ENCODE data around the gene SLC22A15. TPM values are rescaled to one million over a fixed set of nuclear protein-coding genes. Genes with fewer than 3 reads are reported as not detected.

The SLC22A15 gene
- total RNA-seq, 1 donor from 2014 or later, result 4.5 TPM

DNA sequence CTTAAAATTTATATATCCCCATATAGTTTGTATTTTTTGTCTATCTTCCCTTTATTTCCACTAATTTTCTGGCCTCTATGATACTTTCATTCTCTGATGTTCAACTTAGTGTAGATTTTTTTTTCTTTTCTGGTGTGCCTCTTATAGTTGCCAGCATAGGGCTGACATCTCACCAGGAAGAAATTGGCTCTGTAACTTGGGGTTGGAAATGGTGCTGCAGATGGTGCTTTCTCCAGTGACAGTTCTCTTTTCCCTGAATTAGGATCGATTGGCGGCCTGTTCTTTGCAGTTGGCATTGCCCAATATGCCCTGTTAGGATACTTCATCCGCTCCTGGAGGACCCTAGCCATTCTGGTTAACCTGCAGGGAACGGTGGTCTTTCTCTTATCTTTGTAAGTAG, 50.3 kb downstream of the SLC22A15 start:
- H3K9me3 Mint-ChIP-seq (ENCODE audit: unreplicated experiment), result no peaks in the 10 kb centered on the region
- H3K27ac Mint-ChIP-seq (ENCODE audit: unreplicated experiment), result no peak overlapping the region
- no peaks in the 10 kb centered on the region for H3K4me1 Mint-ChIP-seq (ENCODE audit: unreplicated experiment)
- no peak overlapping the region for H3K4me3 Mint-ChIP-seq (ENCODE audit: unreplicated experiment)
- H3K36me3 Mint-ChIP-seq (ENCODE audit: unreplicated experiment), result peaks cover 11% of the 10 kb centered on the region
- TF ChIP-seq CTCF (IDR thresholded peaks at IDR 0.05), result no peak
- no peaks in the 10 kb centered on the region for H3K27me3 Mint-ChIP-seq (ENCODE audit: unreplicated experiment)
- no peak for DNase-seq (ENCODE audit: extremely low spot score, unreplicated experiment)

GRCh38 chr1:116031302-116031835, 55.1 kb downstream of the SLC22A15 start:
- Mint-ChIP-seq H3K27ac (ENCODE audit: unreplicated experiment) (no peak overlapping the region), H3K36me3 (ENCODE audit: unreplicated experiment) (peaks cover 17% of the 10 kb centered on the region), H3K9me3 (ENCODE audit: unreplicated experiment) (no peaks in the 10 kb centered on the region), H3K27me3 (ENCODE audit: unreplicated experiment) (no peaks in the 10 kb centered on the region), H3K4me3 (ENCODE audit: unreplicated experiment) (no peak overlapping the region), H3K4me1 (ENCODE audit: unreplicated experiment) (no peaks in the 10 kb centered on the region)
- DNase-seq (ENCODE audit: extremely low spot score, unreplicated experiment), result no peak
- TF ChIP-seq CTCF (IDR thresholded peaks at IDR 0.05), result no peak

DNA sequence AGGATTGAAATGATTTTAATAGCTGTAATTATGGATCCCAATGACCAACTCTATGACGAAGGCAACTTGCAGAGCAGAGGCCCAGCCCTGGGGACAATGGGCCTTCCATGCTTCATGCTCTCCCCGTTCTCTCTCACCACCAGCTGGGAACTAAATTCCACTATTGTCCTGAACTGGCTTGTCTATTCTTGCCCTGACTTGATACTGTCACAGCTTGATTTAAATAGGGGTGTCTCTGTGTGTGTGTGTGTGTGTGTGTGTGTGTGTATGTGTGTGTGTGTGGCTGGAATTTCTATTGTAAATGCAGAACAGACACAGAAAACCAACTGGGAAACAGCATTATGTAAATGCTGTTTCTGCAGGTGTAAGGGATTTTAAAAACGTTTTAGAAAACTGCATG, 57.0 kb downstream of the SLC22A15 start:
- DNase-seq (ENCODE audit: extremely low spot score, unreplicated experiment), result no peak
- Mint-ChIP-seq H3K27ac (ENCODE audit: unreplicated experiment) (no peak overlapping the region), H3K4me3 (ENCODE audit: unreplicated experiment) (no peak overlapping the region), H3K4me1 (ENCODE audit: unreplicated experiment) (no peaks in the 10 kb centered on the region), H3K36me3 (ENCODE audit: unreplicated experiment) (peaks cover 19% of the 10 kb centered on the region), H3K27me3 (ENCODE audit: unreplicated experiment) (no peaks in the 10 kb centered on the region), H3K9me3 (ENCODE audit: unreplicated experiment) (no peaks in the 10 kb centered on the region)
- TF ChIP-seq CTCF (IDR thresholded peaks at IDR 0.05), result no peak

DNA sequence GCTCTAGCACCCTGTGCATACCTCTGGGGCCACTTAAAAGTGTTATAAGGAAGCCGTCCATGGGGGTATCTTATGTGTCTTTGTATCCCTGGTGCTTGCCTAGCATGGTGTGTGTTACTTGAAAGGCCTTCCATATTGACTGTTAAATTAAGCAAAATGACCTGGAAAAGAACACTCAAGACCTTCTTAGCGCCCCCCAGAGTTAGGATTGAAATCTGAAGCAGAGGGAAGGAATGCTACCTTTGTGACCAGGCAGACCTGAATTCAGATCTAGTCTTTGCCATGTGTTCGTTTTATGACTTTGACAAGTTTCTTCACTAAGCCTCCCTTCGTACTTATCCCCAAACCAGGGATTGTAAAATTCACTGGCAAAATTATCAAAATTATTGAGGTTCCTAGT, 59.9 kb downstream of the SLC22A15 start:
- no peak for DNase-seq (ENCODE audit: extremely low spot score, unreplicated experiment)
- no peaks in the 10 kb centered on the region for H3K9me3 Mint-ChIP-seq (ENCODE audit: unreplicated experiment)
- TF ChIP-seq CTCF (IDR thresholded peaks at IDR 0.05), result no peak
- no peak overlapping the region for H3K27ac Mint-ChIP-seq (ENCODE audit: unreplicated experiment)
- no peaks in the 10 kb centered on the region for H3K4me1 Mint-ChIP-seq (ENCODE audit: unreplicated experiment)
- H3K36me3 Mint-ChIP-seq (ENCODE audit: unreplicated experiment), result peaks cover 15% of the 10 kb centered on the region
- H3K27me3 Mint-ChIP-seq (ENCODE audit: unreplicated experiment), result no peaks in the 10 kb centered on the region
- no peak overlapping the region for H3K4me3 Mint-ChIP-seq (ENCODE audit: unreplicated experiment)

DNA sequence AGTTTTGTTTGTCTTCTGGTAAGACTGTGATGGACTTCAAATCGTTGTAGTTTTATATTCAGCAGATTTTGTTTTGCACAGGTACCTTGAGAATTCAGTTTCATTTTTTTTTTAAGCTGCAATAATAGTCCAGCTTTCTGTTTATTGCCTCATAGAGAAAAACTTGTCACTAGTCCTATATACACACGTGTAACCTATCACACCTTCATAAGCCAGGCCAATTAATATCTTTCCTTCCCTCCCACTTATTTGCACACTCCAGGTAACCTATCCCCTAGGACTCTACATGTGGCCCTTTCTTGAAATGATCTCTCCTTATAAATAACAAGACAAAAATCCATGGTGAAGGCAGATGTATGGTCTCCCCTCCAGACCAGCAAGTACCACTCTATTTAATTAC, 62.4 kb downstream of the SLC22A15 start:
- no peaks in the 10 kb centered on the region for H3K27me3 Mint-ChIP-seq (ENCODE audit: unreplicated experiment)
- peaks cover 22% of the 10 kb centered on the region for H3K36me3 Mint-ChIP-seq (ENCODE audit: unreplicated experiment)
- TF ChIP-seq CTCF (IDR thresholded peaks at IDR 0.05), result no peak
- no peak overlapping the region for H3K27ac Mint-ChIP-seq (ENCODE audit: unreplicated experiment)
- H3K4me1 Mint-ChIP-seq (ENCODE audit: unreplicated experiment), result no peaks in the 10 kb centered on the region
- no peak overlapping the region for H3K4me3 Mint-ChIP-seq (ENCODE audit: unreplicated experiment)
- H3K9me3 Mint-ChIP-seq (ENCODE audit: unreplicated experiment), result peaks cover 4% of the 10 kb centered on the region
- DNase-seq (ENCODE audit: extremely low spot score, unreplicated experiment), result no peak

Data from osteocyte (in vitro differentiated cells).